ENCODE data around the gene ATF6. TPM values are rescaled to one million over a fixed set of nuclear protein-coding genes. Genes with fewer than 3 reads are reported as not detected.

Gene ATF6
- total and polyA plus RNA-seq, 2 donors (not counting 1 experiment from before 2014, with no cell fraction given), result 25.3 to 27.4 TPM

- no peak overlapping the region for H3K4me3 ChIP-seq (replicated peaks in 1 of 4; ENCODE audit: control extremely low read depth in 1 of 4, insufficient read depth in 1 of 4, low read depth in 3 of 4, low read length in 4 of 4)
- no peaks in the 10 kb centered on the region for H3K9me3 ChIP-seq (ENCODE audit: control insufficient read depth, insufficient read depth, low read depth, low read length)
- no peak for DNase-seq (ENCODE audit: low read depth in 2 of 2)
- no peaks in the 10 kb centered on the region for H3K4me1 ChIP-seq (ENCODE audit: control insufficient read depth, extremely low read depth, insufficient read depth, low read length)
- no peaks in the 10 kb centered on the region for H3K36me3 ChIP-seq (ENCODE audit: control insufficient read depth, insufficient read depth, low read length)
- H3K4me2 ChIP-seq (ENCODE audit: extremely low read depth, insufficient read depth, low read length), result no peak overlapping the region
- H2AFZ ChIP-seq (ENCODE audit: low read length), result no peak overlapping the region
- H3K27me3 ChIP-seq (ENCODE audit: control insufficient read depth, insufficient read depth, low read length), result no peaks in the 10 kb centered on the region
- H4K20me1 ChIP-seq (ENCODE audit: control insufficient read depth, extremely low read depth, insufficient read depth, low read length), result no peaks in the 10 kb centered on the region
- H3K27ac ChIP-seq (ENCODE audit: insufficient read depth, low read length), result no peak overlapping the region
- TF ChIP-seq EZH2 (IDR thresholded peaks at IDR 0.05; ENCODE audit: low read length, missing control alignments), result no peak
- TF ChIP-seq, protein P1, sequence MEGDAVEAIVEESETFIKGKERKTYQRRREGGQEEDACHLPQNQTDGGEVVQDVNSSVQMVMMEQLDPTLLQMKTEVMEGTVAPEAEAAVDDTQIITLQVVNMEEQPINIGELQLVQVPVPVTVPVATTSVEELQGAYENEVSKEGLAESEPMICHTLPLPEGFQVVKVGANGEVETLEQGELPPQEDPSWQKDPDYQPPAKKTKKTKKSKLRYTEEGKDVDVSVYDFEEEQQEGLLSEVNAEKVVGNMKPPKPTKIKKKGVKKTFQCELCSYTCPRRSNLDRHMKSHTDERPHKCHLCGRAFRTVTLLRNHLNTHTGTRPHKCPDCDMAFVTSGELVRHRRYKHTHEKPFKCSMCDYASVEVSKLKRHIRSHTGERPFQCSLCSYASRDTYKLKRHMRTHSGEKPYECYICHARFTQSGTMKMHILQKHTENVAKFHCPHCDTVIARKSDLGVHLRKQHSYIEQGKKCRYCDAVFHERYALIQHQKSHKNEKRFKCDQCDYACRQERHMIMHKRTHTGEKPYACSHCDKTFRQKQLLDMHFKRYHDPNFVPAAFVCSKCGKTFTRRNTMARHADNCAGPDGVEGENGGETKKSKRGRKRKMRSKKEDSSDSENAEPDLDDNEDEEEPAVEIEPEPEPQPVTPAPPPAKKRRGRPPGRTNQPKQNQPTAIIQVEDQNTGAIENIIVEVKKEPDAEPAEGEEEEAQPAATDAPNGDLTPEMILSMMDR (conservative IDR thresholded peaks at IDR 0.05 in 1 of 2, IDR thresholded peaks at IDR 0.05 in 1 of 2; ENCODE audit: low read depth in 1 of 2, low read length in 2 of 2), result no peak
- H3K79me2 ChIP-seq (ENCODE audit: control insufficient read depth, insufficient read depth, low read length), result no peaks in the 10 kb centered on the region
- no peak overlapping the region for H3K9ac ChIP-seq (ENCODE audit: insufficient read depth, low read length)
Measured at GRCh38 chr1:161970633-161971032, 204.5 kb downstream of the ATF6 start.

GRCh38 chr1:161972828-161973227 is 206.7 kb downstream of the ATF6 start:
- H3K4me2 ChIP-seq (ENCODE audit: extremely low read depth, insufficient read depth, low read length), result no peak overlapping the region
- H3K27ac ChIP-seq (ENCODE audit: insufficient read depth, low read length), result no peak overlapping the region
- TF ChIP-seq, protein P1 (conservative IDR thresholded peaks at IDR 0.05 in 1 of 2, IDR thresholded peaks at IDR 0.05 in 1 of 2; ENCODE audit: low read depth in 1 of 2, low read length in 2 of 2), result no peak
- TF ChIP-seq EZH2 (IDR thresholded peaks at IDR 0.05; ENCODE audit: low read length, missing control alignments), result no peak
- no peaks in the 10 kb centered on the region for H4K20me1 ChIP-seq (ENCODE audit: control insufficient read depth, extremely low read depth, insufficient read depth, low read length)
- no peak overlapping the region for H3K9ac ChIP-seq (ENCODE audit: insufficient read depth, low read length)
- H3K4me1 ChIP-seq (ENCODE audit: control insufficient read depth, extremely low read depth, insufficient read depth, low read length), result no peaks in the 10 kb centered on the region
- H2AFZ ChIP-seq (ENCODE audit: low read length), result no peak overlapping the region
- no peak for DNase-seq (ENCODE audit: low read depth in 2 of 2)
- H3K9me3 ChIP-seq (ENCODE audit: control insufficient read depth, insufficient read depth, low read depth, low read length), result no peaks in the 10 kb centered on the region
- no peaks in the 10 kb centered on the region for H3K36me3 ChIP-seq (ENCODE audit: control insufficient read depth, insufficient read depth, low read length)
- no peak overlapping the region for H3K4me3 ChIP-seq (replicated peaks in 1 of 4; ENCODE audit: control extremely low read depth in 1 of 4, insufficient read depth in 1 of 4, low read depth in 3 of 4, low read length in 4 of 4)
- H3K79me2 ChIP-seq (ENCODE audit: control insufficient read depth, insufficient read depth, low read length), result no peaks in the 10 kb centered on the region
- H3K27me3 ChIP-seq (ENCODE audit: control insufficient read depth, insufficient read depth, low read length), result no peaks in the 10 kb centered on the region

- Histone ChIP-seq H2AFZ (ENCODE audit: low read length) (no peak overlapping the region), H3K27ac (ENCODE audit: insufficient read depth, low read length) (no peak overlapping the region), H3K27me3 (ENCODE audit: control insufficient read depth, insufficient read depth, low read length) (no peaks in the 10 kb centered on the region), H3K4me1 (ENCODE audit: control insufficient read depth, extremely low read depth, insufficient read depth, low read length) (no peaks in the 10 kb centered on the region), H3K4me3 (replicated peaks in 1 of 4; ENCODE audit: control extremely low read depth in 1 of 4, insufficient read depth in 1 of 4, low read depth in 3 of 4, low read length in 4 of 4) (no peak overlapping the region), H3K79me2 (ENCODE audit: control insufficient read depth, insufficient read depth, low read length) (no peaks in the 10 kb centered on the region), H3K36me3 (ENCODE audit: control insufficient read depth, insufficient read depth, low read length) (no peaks in the 10 kb centered on the region), H3K4me2 (ENCODE audit: extremely low read depth, insufficient read depth, low read length) (no peak overlapping the region), H3K9ac (ENCODE audit: insufficient read depth, low read length) (no peak overlapping the region), H4K20me1 (ENCODE audit: control insufficient read depth, extremely low read depth, insufficient read depth, low read length) (no peaks in the 10 kb centered on the region), H3K9me3 (ENCODE audit: control insufficient read depth, insufficient read depth, low read depth, low read length) (no peaks in the 10 kb centered on the region)
- TF ChIP-seq EZH2 (IDR thresholded peaks at IDR 0.05; ENCODE audit: low read length, missing control alignments), result no peak
- TF ChIP-seq, protein P1 (conservative IDR thresholded peaks at IDR 0.05 in 1 of 2, IDR thresholded peaks at IDR 0.05 in 1 of 2; ENCODE audit: low read depth in 1 of 2, low read length in 2 of 2), result no peak
- no peak for DNase-seq (ENCODE audit: low read depth in 2 of 2)
Measured at GRCh38 chr1:161973924-161974845, 208.1 kb downstream of the ATF6 start.

Measured in fibroblast of lung (primary cell).